Measurements from ENCODE around the gene HTT-AS.

Gene HTT-AS

DNA sequence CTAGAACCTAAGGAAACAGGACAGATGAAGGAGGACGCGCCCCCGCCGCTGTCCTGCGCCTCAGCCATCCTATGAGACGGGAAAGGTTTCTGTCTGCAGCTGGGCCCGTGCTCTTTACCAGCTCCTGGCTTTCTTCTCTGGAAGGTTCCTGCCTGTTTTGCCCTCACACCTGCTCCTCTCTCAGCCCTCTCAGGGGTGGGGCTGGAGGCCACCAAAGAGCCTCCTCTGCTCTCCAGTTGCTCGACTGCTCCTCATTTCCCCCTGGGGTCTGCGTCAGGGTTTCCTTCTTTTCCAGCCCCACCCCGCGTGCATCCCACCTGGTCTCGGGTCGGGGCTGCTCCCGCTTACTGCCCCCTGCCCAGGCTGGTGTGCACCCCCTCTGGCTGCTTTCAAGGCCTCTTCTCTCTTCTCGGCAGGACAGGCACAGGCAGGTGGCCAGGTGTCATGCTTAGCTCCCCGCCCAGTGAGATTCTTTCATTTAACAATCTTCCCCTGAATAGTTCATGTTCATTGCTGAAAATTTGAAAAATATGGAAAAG is 4.6 kb downstream of the HTT-AS start:
- Histone ChIP-seq H3K4me3 (ENCODE audit: low read length) (no peak overlapping the region), H3K9me3 (replicated peaks; ENCODE audit: insufficient read depth, low read length) (no peaks in the 10 kb centered on the region), H3K4me2 (ENCODE audit: low read depth, low read length) (no peak overlapping the region), H3K9ac (ENCODE audit: low read length) (no peak overlapping the region), H3K36me3 (replicated peaks; ENCODE audit: insufficient read depth, low read length) (no peaks in the 10 kb centered on the region), H3F3A (ENCODE audit: insufficient read depth, low read length) (no peaks in the 10 kb centered on the region), H3K79me2 (ENCODE audit: low read length) (no peaks in the 10 kb centered on the region), H3K27ac (ENCODE audit: low read length) (no peak overlapping the region), H3K9me2 (replicated peaks; ENCODE audit: insufficient read depth, low read length) (no peaks in the 10 kb centered on the region), H4K20me1 (ENCODE audit: insufficient read depth, low read length) (no peaks in the 10 kb centered on the region), H2AFZ (ENCODE audit: low read length) (no peak overlapping the region), H3K27me3 (replicated peaks; ENCODE audit: insufficient read depth, low read length) (peaks cover 45% of the 10 kb centered on the region), H3K4me1 (ENCODE audit: low read length) (no peaks in the 10 kb centered on the region)
- DNase-seq: no peak
- TF ChIP-seq EZH2 (optimal IDR thresholded peaks at IDR 0.05; ENCODE audit: low read depth, low read length): no peak
- no peak for TF ChIP-seq EZH2phosphoT487 (IDR thresholded peaks at IDR 0.05; ENCODE audit: low read length)
- no peak for TF ChIP-seq CTCF (IDR thresholded peaks at IDR 0.05; ENCODE audit: low read length)

GRCh38 chr4:3067473-3068001 is 6.8 kb downstream of the HTT-AS start:
- no peak for TF ChIP-seq EZH2 (optimal IDR thresholded peaks at IDR 0.05; ENCODE audit: low read depth, low read length)
- no peak for TF ChIP-seq CTCF (IDR thresholded peaks at IDR 0.05; ENCODE audit: low read length)
- no peak for TF ChIP-seq EZH2phosphoT487 (IDR thresholded peaks at IDR 0.05; ENCODE audit: low read length)
- Histone ChIP-seq H3K4me2 (ENCODE audit: low read depth, low read length) (no peak overlapping the region), H3K36me3 (replicated peaks; ENCODE audit: insufficient read depth, low read length) (no peaks in the 10 kb centered on the region), H4K20me1 (ENCODE audit: insufficient read depth, low read length) (no peaks in the 10 kb centered on the region), H3K27ac (ENCODE audit: low read length) (no peak overlapping the region), H3K9ac (ENCODE audit: low read length) (no peak overlapping the region), H3K79me2 (ENCODE audit: low read length) (no peaks in the 10 kb centered on the region), H3K9me2 (replicated peaks; ENCODE audit: insufficient read depth, low read length) (no peaks in the 10 kb centered on the region), H3K4me1 (ENCODE audit: low read length) (no peaks in the 10 kb centered on the region), H3F3A (ENCODE audit: insufficient read depth, low read length) (no peaks in the 10 kb centered on the region), H3K9me3 (replicated peaks; ENCODE audit: insufficient read depth, low read length) (no peaks in the 10 kb centered on the region), H3K4me3 (ENCODE audit: low read length) (no peak overlapping the region), H2AFZ (ENCODE audit: low read length) (no peak overlapping the region), H3K27me3 (replicated peaks; ENCODE audit: insufficient read depth, low read length) (peaks cover 59% of the 10 kb centered on the region)
- DNase-seq: no peak

DNA sequence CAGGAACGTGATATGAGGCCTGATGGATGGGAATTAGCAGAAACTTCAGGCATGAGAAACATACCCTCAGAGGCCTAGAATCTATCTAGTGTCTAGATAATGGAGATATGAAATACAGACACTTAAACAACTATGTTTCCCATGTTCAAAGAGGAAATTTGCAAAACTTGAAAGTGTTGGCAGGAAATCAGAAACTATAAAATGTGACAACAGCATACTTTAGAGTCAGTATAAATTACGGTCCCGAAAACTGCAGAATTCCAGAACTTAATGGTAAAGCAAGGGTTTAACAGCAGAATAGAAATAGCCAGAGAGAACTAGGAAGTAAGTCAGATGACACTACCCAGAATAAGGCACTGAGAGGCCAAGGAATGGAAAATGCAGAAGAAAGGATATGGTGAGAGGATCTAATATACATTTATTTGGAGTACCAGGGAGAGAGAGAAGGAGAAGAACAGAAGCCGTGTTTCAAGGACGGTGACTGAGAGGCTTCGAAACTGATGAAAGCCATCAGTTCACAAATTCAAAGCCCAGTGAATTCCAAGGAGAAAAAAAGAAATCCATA is 7.4 kb downstream of the HTT-AS start:
- Histone ChIP-seq H3K36me3 (replicated peaks; ENCODE audit: insufficient read depth, low read length) (no peaks in the 10 kb centered on the region), H3K27ac (ENCODE audit: low read length) (no peak overlapping the region), H3K4me2 (ENCODE audit: low read depth, low read length) (no peak overlapping the region), H4K20me1 (ENCODE audit: insufficient read depth, low read length) (no peaks in the 10 kb centered on the region), H3K27me3 (replicated peaks; ENCODE audit: insufficient read depth, low read length) (peaks cover 58% of the 10 kb centered on the region), H3K9ac (ENCODE audit: low read length) (no peak overlapping the region), H3K4me3 (ENCODE audit: low read length) (no peak overlapping the region), H3K4me1 (ENCODE audit: low read length) (no peaks in the 10 kb centered on the region), H2AFZ (ENCODE audit: low read length) (no peak overlapping the region), H3F3A (ENCODE audit: insufficient read depth, low read length) (no peaks in the 10 kb centered on the region), H3K9me2 (replicated peaks; ENCODE audit: insufficient read depth, low read length) (no peaks in the 10 kb centered on the region), H3K79me2 (ENCODE audit: low read length) (no peaks in the 10 kb centered on the region), H3K9me3 (replicated peaks; ENCODE audit: insufficient read depth, low read length) (no peaks in the 10 kb centered on the region)
- DNase-seq: no peak
- no peak for TF ChIP-seq EZH2 (optimal IDR thresholded peaks at IDR 0.05; ENCODE audit: low read depth, low read length)
- TF ChIP-seq CTCF (IDR thresholded peaks at IDR 0.05; ENCODE audit: low read length): no peak
- no peak for TF ChIP-seq EZH2phosphoT487 (IDR thresholded peaks at IDR 0.05; ENCODE audit: low read length)

All from MM.1S (cell line).